Measurements from ENCODE around the gene LRP1B.

- TF ChIP-seq CTCF (IDR thresholded peaks at IDR 0.05) (no peak), ESRRA (IDR thresholded peaks at IDR 0.05; ENCODE audit: borderline replicate concordance, low read length) (no peak), PHF8 (IDR thresholded peaks at IDR 0.05; ENCODE audit: borderline replicate concordance, low read depth) (no peak), POLR2A (IDR thresholded peaks at IDR 0.05; ENCODE audit: low read length) (no peak), REST (IDR thresholded peaks at IDR 0.05) (no peak), PBX3 (IDR thresholded peaks at IDR 0.05) (no peak), ELK1 (IDR thresholded peaks at IDR 0.05; ENCODE audit: low read depth, low read length) (no peak), EHF (CRISPR knock-in tag; IDR thresholded peaks at IDR 0.05) (no peak), CHD2 (IDR thresholded peaks at IDR 0.05; ENCODE audit: low read length, partially characterized antibody) (no peak), FOSL2 (IDR thresholded peaks at IDR 0.05) (no peak), FOSL2 (CRISPR knock-in tag; IDR thresholded peaks at IDR 0.05) (no peak), POLR2AphosphoS2 (conservative IDR thresholded peaks at IDR 0.05; ENCODE audit: low read length) (no peak), E2F6 (IDR thresholded peaks at IDR 0.05; ENCODE audit: borderline replicate concordance, low read depth) (no peak), ZNF302 (CRISPR knock-in tag; IDR thresholded peaks at IDR 0.05) (no peak)
Observed at GRCh38 chr2:141497272-141497671, 633.5 kb downstream of the LRP1B start.

Data from A549 (cell line).